ENCODE results near the gene KRTAP5-5. TPM values are rescaled to one million over a fixed set of nuclear protein-coding genes. Genes with fewer than 3 reads are reported as not detected.

KRTAP5-5 gene
- total RNA-seq, 2 donors from 2014 or later = not detected

GRCh38 chr11:1652442-1652770 is 22.8 kb downstream of the KRTAP5-5 start:
- intact Hi-C loops (cut with DNase I) = loop anchor here (10.0 kb wide), 1 partner anchor 502 kb away; no protein-coding TSS in a partner anchor
- ATAC-seq (no peak), DNase-seq (no peak)
- Histone ChIP-seq H3K27ac (no peak overlapping the region), H3K4me3 (no peak overlapping the region), H3K9me3 (no peaks in the 10 kb centered on the region), H3K36me3 (replicated peaks in 1 of 2; ENCODE audit: insufficient read depth in 1 of 2, low read depth in 2 of 2) (no peaks in the 10 kb centered on the region), H3K4me1 (peaks cover 5% of the 10 kb centered on the region), H3K27me3 (no peaks in the 10 kb centered on the region)
- WGBS, 2 donors = 40 to 45% methylated on average over 19 to 20 of the region's 20 CpGs
- TF ChIP-seq CTCF (IDR thresholded peaks at IDR 0.05) = no peak
- TF ChIP-seq POLR2A (IDR thresholded peaks at IDR 0.05) = no peak

- no peaks in the 10 kb centered on the region for H3K9me3 ChIP-seq
- H3K27ac ChIP-seq = no peak overlapping the region
- 29% methylated on average over 15 to 34 of the region's 34 CpGs for WGBS, 2 donors
- no peak overlapping the region for H3K4me3 ChIP-seq
- intact Hi-C loops (cut with DNase I) = loop anchor here (10.0 kb wide), 1 partner anchor 502 kb away; no protein-coding TSS in a partner anchor
- H3K36me3 ChIP-seq (replicated peaks in 1 of 2; ENCODE audit: insufficient read depth in 1 of 2, low read depth in 2 of 2) = no peaks in the 10 kb centered on the region
- H3K4me1 ChIP-seq = peaks cover 5% of the 10 kb centered on the region
- peak; percentile 82 to 99 (median 96) for TF ChIP-seq CTCF (IDR thresholded peaks at IDR 0.05)
- no peak for TF ChIP-seq POLR2A (IDR thresholded peaks at IDR 0.05)
- H3K27me3 ChIP-seq = no peaks in the 10 kb centered on the region
- DNase-seq (peak; percentile 69 to 82 (median 77)), ATAC-seq (peak; percentile 81)
These were observed 23.4 kb downstream of the KRTAP5-5 start for GRCh38 chr11:1652771-1653540.

GRCh38 chr11:1653541-1654387 is 24.2 kb downstream of the KRTAP5-5 start:
- intact Hi-C loops (cut with DNase I) = loop anchor here (10.0 kb wide), 1 partner anchor 501 kb away; no protein-coding TSS in a partner anchor
- DNase-seq (no peak), ATAC-seq (no peak)
- Histone ChIP-seq H3K27ac (no peak overlapping the region), H3K4me1 (peaks cover 5% of the 10 kb centered on the region), H3K36me3 (replicated peaks in 1 of 2; ENCODE audit: insufficient read depth in 1 of 2, low read depth in 2 of 2) (no peaks in the 10 kb centered on the region), H3K27me3 (no peaks in the 10 kb centered on the region), H3K4me3 (no peak overlapping the region), H3K9me3 (no peaks in the 10 kb centered on the region)
- WGBS, 2 donors = 85 to 90% methylated on average over 14 of the region's 14 CpGs
- TF ChIP-seq CTCF (IDR thresholded peaks at IDR 0.05) (no peak), POLR2A (IDR thresholded peaks at IDR 0.05) (no peak)

GRCh38 chr11:1654388-1655167 is 25.0 kb downstream of the KRTAP5-5 start:
- DNase-seq (no peak), ATAC-seq (no peak)
- H3K36me3 ChIP-seq (replicated peaks in 1 of 2; ENCODE audit: insufficient read depth in 1 of 2, low read depth in 2 of 2) = no peaks in the 10 kb centered on the region
- no peak overlapping the region for H3K27ac ChIP-seq
- H3K27me3 ChIP-seq = no peaks in the 10 kb centered on the region
- TF ChIP-seq POLR2A (IDR thresholded peaks at IDR 0.05) = no peak
- no peak for TF ChIP-seq CTCF (IDR thresholded peaks at IDR 0.05)
- intact Hi-C loops (cut with DNase I) = loop anchor here (10.0 kb wide), 1 partner anchor 500 kb away; no protein-coding TSS in a partner anchor
- no peak overlapping the region for H3K4me3 ChIP-seq
- H3K4me1 ChIP-seq = peaks cover 5% of the 10 kb centered on the region
- WGBS, 2 donors = 49 to 62% methylated on average over 19 to 21 of the region's 21 CpGs
- H3K9me3 ChIP-seq = no peaks in the 10 kb centered on the region

Data from body of pancreas (tissue), 4 donors.